Tibial nerve (tissue), 4 donors: Measurements from ENCODE around the gene INHA.

Experiments
- CTCF ChIP-seq, 5 experiments: fragments of 200-600 bp in 3 of 5; fragments of 450-650 bp in 2 of 5; sonication (generic) in 3 of 5; IDR thresholded peaks; one replicate each; pipeline ENCODE4 v1.5.1; 2016 to 2019; ENCODE audit warnings: antibody characterized with exemption in 5 of 5, mild to moderate bottlenecking in 3 of 5, moderate library complexity in 2 of 5
- EP300 ChIP-seq, 2 donors: sonication (generic); formaldehyde crosslinking; IDR thresholded peaks; one replicate each; pipeline ENCODE4 v1.6.1; 2017; ENCODE audit warnings: antibody characterized with exemption in 2 of 2, mild to moderate bottlenecking in 1 of 2
- POLR2A ChIP-seq, 2 donors: fragments of 450-650 bp; IDR thresholded peaks; one replicate each; pipeline ENCODE4 v1.6.1; 2017; ENCODE audit warnings: antibody characterized with exemption in 2 of 2, mild to moderate bottlenecking in 2 of 2, moderate library complexity in 2 of 2

GRCh38 chr2:219545943-219546352 is 26.2 kb upstream of the INHA start:
- TF ChIP-seq CTCF (IDR thresholded peaks at IDR 0.05) (no peak), POLR2A (IDR thresholded peaks at IDR 0.05) (no peak), EP300 (IDR thresholded peaks at IDR 0.05) (no peak)
